ENCODE results near the gene KREMEN2.

KREMEN2 gene

DNA sequence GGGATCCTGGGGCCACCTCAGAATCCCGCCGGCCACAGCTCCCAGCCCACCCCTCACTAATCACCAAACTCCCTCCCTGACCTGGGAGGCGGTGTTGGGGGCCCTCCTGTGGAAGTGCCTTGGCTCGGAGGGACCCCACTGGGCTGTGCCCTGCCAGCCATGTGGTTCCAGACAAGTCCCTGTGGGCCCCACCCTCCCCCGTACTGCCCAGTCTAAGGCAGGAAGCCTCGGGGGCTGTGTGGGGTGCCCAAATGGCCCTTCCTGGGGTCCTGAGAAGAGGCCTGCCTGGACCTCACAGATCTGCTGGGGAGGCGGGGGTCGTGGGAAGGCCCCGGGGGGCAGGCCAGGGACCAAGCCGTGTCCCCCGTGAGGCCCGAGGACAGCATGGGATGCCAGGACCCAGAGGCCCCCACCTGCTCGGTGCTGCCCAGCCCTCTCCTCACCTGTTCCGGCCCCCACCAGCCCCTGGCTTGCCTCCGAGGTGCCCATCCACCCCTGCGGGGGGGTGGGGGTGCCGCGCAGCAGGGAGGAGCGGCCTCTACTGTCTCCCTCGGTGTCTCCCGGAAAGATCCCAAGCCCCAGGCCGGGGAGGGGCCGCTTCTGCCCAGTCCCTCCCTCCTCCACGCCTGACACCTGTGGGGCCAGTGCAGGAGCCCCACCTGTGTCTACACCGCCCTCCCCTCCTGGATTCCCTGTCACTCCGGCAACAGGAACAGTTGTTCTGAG lies 9.3 kb upstream of the KREMEN2 start:
- Histone ChIP-seq H3K4me3 (ENCODE audit: insufficient read depth, low read depth, low read length) (no peak overlapping the region), H3K4me1 (ENCODE audit: control insufficient read depth, insufficient read depth, low read length) (peaks cover 4% of the 10 kb centered on the region), H3K27ac (ENCODE audit: insufficient read depth, low read depth, low read length, poor library complexity, severe bottlenecking) (no peak overlapping the region), H3K36me3 (ENCODE audit: control insufficient read depth, insufficient read depth, low read length) (no peaks in the 10 kb centered on the region), H3K9me3 (ENCODE audit: control insufficient read depth, low read length) (no peaks in the 10 kb centered on the region), H3K27me3 (ENCODE audit: control insufficient read depth, insufficient read depth, low read length, poor library complexity, severe bottlenecking) (no peaks in the 10 kb centered on the region)
- 87 to 89% methylated on average over 26 of the region's 26 CpGs for WGBS, 2 experiments

- H3K9me3 ChIP-seq (ENCODE audit: control insufficient read depth, low read length) = no peaks in the 10 kb centered on the region
- no peak overlapping the region for H3K27ac ChIP-seq (ENCODE audit: insufficient read depth, low read depth, low read length, poor library complexity, severe bottlenecking)
- H3K27me3 ChIP-seq (ENCODE audit: control insufficient read depth, insufficient read depth, low read length, poor library complexity, severe bottlenecking) = no peaks in the 10 kb centered on the region
- no peaks in the 10 kb centered on the region for H3K36me3 ChIP-seq (ENCODE audit: control insufficient read depth, insufficient read depth, low read length)
- no peak overlapping the region for H3K4me3 ChIP-seq (ENCODE audit: insufficient read depth, low read depth, low read length)
- 81% methylated on average over 10 of the region's 10 CpGs for WGBS, 2 experiments
- peaks cover 4% of the 10 kb centered on the region for H3K4me1 ChIP-seq (ENCODE audit: control insufficient read depth, insufficient read depth, low read length)
Observed at GRCh38 chr16:2955438-2955778, 8.7 kb upstream of the KREMEN2 start.

GRCh38 chr16:2955779-2956578 lies 8.1 kb upstream of the KREMEN2 start:
- Histone ChIP-seq H3K36me3 (ENCODE audit: control insufficient read depth, insufficient read depth, low read length) (no peaks in the 10 kb centered on the region), H3K4me1 (ENCODE audit: control insufficient read depth, insufficient read depth, low read length) (peaks cover 4% of the 10 kb centered on the region), H3K27me3 (ENCODE audit: control insufficient read depth, insufficient read depth, low read length, poor library complexity, severe bottlenecking) (no peaks in the 10 kb centered on the region), H3K27ac (ENCODE audit: insufficient read depth, low read depth, low read length, poor library complexity, severe bottlenecking) (no peak overlapping the region), H3K4me3 (ENCODE audit: insufficient read depth, low read depth, low read length) (no peak overlapping the region), H3K9me3 (ENCODE audit: control insufficient read depth, low read length) (no peaks in the 10 kb centered on the region)
- WGBS, 2 experiments = 72 to 73% methylated on average over 21 of the region's 21 CpGs

GRCh38 chr16:2956579-2956956 lies 7.5 kb upstream of the KREMEN2 start:
- WGBS, 2 experiments = 83 to 86% methylated on average over 11 of the region's 11 CpGs
- Histone ChIP-seq H3K4me1 (ENCODE audit: control insufficient read depth, insufficient read depth, low read length) (peaks cover 4% of the 10 kb centered on the region), H3K9me3 (ENCODE audit: control insufficient read depth, low read length) (no peaks in the 10 kb centered on the region), H3K27me3 (ENCODE audit: control insufficient read depth, insufficient read depth, low read length, poor library complexity, severe bottlenecking) (no peaks in the 10 kb centered on the region), H3K27ac (ENCODE audit: insufficient read depth, low read depth, low read length, poor library complexity, severe bottlenecking) (no peak overlapping the region), H3K4me3 (ENCODE audit: insufficient read depth, low read depth, low read length) (no peak overlapping the region), H3K36me3 (ENCODE audit: control insufficient read depth, insufficient read depth, low read length) (no peaks in the 10 kb centered on the region)

DNA sequence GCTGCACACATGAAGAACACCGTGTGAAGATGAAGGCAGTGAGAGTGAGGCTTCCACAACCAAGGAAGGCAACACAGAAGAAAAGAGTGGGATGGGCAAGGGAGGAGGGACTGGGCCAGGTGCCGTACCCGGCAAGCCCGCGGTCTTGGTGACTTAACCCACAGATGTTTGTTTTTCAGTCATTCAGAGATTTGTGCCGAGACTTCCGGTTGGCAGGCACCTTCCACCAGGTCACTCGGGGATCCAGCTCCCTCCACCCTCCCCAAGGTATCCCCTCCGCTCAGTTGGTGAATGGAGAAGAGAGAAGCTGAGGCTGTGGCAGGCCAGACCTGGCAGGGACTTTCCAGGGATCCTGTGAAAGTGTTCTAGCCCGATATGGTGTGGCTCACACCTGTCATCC lies 4.9 kb upstream of the KREMEN2 start:
- H3K27ac ChIP-seq (ENCODE audit: insufficient read depth, low read depth, low read length, poor library complexity, severe bottlenecking) = no peak overlapping the region
- peaks cover 11% of the 10 kb centered on the region for H3K4me1 ChIP-seq (ENCODE audit: control insufficient read depth, insufficient read depth, low read length)
- 82 to 86% methylated on average over 10 of the region's 10 CpGs for WGBS, 2 experiments
- no peak overlapping the region for H3K4me3 ChIP-seq (ENCODE audit: insufficient read depth, low read depth, low read length)
- peaks cover 23% of the 10 kb centered on the region for H3K27me3 ChIP-seq (ENCODE audit: control insufficient read depth, insufficient read depth, low read length, poor library complexity, severe bottlenecking)
- H3K9me3 ChIP-seq (ENCODE audit: control insufficient read depth, low read length) = no peaks in the 10 kb centered on the region
- H3K36me3 ChIP-seq (ENCODE audit: control insufficient read depth, insufficient read depth, low read length) = no peaks in the 10 kb centered on the region

- 84 to 86% methylated on average over 17 of the region's 17 CpGs for WGBS, 2 experiments
- H3K9me3 ChIP-seq (ENCODE audit: control insufficient read depth, low read length) = no peaks in the 10 kb centered on the region
- H3K4me1 ChIP-seq (ENCODE audit: control insufficient read depth, insufficient read depth, low read length) = peaks cover 7% of the 10 kb centered on the region
- peaks cover 32% of the 10 kb centered on the region for H3K27me3 ChIP-seq (ENCODE audit: control insufficient read depth, insufficient read depth, low read length, poor library complexity, severe bottlenecking)
- no peaks in the 10 kb centered on the region for H3K36me3 ChIP-seq (ENCODE audit: control insufficient read depth, insufficient read depth, low read length)
- H3K27ac ChIP-seq (ENCODE audit: insufficient read depth, low read depth, low read length, poor library complexity, severe bottlenecking) = no peak overlapping the region
- H3K4me3 ChIP-seq (ENCODE audit: insufficient read depth, low read depth, low read length) = no peak overlapping the region
Observed at GRCh38 chr16:2960183-2961010, 3.7 kb upstream of the KREMEN2 start.

DNA sequence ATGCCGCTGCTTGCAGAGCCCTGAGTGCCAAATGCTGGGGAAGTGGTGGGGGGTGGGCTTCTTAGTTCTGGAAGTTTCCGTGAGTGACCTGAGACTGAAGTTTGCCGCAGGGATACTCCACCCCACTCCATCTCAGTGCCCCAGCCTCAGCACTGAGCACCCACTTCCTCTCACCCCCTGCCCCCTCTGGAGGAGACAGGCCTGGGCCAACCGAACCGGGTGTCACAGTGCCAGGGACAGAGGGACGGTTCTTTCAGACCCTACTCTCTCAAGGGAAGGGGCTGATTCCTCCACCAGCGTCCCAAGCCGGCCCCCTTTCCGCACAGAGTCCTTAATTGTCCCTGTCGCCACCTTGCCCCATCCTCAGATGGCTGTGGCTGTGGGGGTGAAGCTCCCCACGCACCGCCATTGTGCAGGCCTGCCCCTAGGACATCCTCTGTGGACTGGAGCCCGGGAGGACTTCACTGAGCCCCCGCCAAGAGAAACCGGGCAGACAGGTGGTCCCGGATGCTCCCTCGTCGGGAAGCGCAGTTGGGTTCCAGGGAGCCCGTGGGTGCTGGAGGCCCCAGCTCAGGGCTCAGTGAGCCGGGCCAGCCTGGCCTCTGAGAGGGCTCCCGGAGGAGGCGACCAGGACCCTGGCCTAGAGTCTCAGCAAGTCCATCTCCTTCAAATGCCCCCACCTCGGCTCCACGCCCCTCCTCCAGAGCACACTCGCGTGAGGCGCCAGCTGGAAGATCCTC lies 1.6 kb upstream of the KREMEN2 start:
- H3K27me3 ChIP-seq (ENCODE audit: control insufficient read depth, insufficient read depth, low read length, poor library complexity, severe bottlenecking) = peaks cover 46% of the 10 kb centered on the region

DNA sequence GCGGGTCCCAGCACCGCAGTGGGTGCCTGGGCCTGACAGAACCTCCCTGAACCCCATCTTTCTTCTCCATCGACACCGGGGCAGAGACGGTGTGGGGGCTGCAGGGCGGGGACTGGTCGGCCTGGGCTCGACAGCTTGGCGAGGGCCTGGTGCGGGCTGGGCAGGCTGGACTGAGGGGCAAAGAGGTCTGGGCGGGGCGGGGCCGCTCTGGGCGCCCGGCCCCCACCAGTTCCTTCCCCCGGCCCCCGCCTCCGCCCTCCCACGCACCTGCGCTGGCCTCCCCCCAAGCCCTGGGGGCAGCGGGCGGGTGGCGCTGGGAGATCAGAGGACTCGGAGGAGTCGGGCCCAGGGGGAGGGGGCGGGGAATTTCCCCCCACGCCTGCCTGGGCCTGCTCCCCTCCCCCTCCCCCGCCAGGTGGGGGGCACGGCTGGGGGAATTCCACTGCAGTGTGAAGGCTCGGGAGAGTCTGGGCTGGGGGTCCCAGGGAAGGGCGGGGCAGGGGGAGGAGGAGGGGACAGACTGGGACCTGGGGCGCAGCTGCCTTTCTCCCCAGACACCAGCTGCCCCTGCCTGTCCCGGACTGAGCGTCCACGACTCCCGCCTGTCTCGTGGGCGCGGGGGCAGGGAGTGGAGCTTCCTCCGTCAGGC lies 877 bp upstream of the KREMEN2 start:
- H3K27ac ChIP-seq (ENCODE audit: insufficient read depth, low read depth, low read length, poor library complexity, severe bottlenecking) = no peak overlapping the region
- H3K4me3 ChIP-seq (ENCODE audit: insufficient read depth, low read depth, low read length) = peak overlapping the region; percentile 40
- 4% methylated on average over 32 to 40 of the region's 40 CpGs for WGBS, 2 experiments
- no peaks in the 10 kb centered on the region for H3K9me3 ChIP-seq (ENCODE audit: control insufficient read depth, low read length)
- peaks cover 8% of the 10 kb centered on the region for H3K4me1 ChIP-seq (ENCODE audit: control insufficient read depth, insufficient read depth, low read length)
- no peaks in the 10 kb centered on the region for H3K36me3 ChIP-seq (ENCODE audit: control insufficient read depth, insufficient read depth, low read length)
- peaks cover 53% of the 10 kb centered on the region for H3K27me3 ChIP-seq (ENCODE audit: control insufficient read depth, insufficient read depth, low read length, poor library complexity, severe bottlenecking)

More for the DNA sequence above, 1.6 kb upstream of the KREMEN2 start:
- Histone ChIP-seq H3K36me3 (ENCODE audit: control insufficient read depth, insufficient read depth, low read length) (no peaks in the 10 kb centered on the region), H3K4me1 (ENCODE audit: control insufficient read depth, insufficient read depth, low read length) (peaks cover 7% of the 10 kb centered on the region), H3K27ac (ENCODE audit: insufficient read depth, low read depth, low read length, poor library complexity, severe bottlenecking) (no peak overlapping the region), H3K4me3 (ENCODE audit: insufficient read depth, low read depth, low read length) (peak overlapping the region; percentile 40), H3K9me3 (ENCODE audit: control insufficient read depth, low read length) (no peaks in the 10 kb centered on the region)
- 64 to 66% methylated on average over 28 of the region's 28 CpGs for WGBS, 2 experiments

DNA sequence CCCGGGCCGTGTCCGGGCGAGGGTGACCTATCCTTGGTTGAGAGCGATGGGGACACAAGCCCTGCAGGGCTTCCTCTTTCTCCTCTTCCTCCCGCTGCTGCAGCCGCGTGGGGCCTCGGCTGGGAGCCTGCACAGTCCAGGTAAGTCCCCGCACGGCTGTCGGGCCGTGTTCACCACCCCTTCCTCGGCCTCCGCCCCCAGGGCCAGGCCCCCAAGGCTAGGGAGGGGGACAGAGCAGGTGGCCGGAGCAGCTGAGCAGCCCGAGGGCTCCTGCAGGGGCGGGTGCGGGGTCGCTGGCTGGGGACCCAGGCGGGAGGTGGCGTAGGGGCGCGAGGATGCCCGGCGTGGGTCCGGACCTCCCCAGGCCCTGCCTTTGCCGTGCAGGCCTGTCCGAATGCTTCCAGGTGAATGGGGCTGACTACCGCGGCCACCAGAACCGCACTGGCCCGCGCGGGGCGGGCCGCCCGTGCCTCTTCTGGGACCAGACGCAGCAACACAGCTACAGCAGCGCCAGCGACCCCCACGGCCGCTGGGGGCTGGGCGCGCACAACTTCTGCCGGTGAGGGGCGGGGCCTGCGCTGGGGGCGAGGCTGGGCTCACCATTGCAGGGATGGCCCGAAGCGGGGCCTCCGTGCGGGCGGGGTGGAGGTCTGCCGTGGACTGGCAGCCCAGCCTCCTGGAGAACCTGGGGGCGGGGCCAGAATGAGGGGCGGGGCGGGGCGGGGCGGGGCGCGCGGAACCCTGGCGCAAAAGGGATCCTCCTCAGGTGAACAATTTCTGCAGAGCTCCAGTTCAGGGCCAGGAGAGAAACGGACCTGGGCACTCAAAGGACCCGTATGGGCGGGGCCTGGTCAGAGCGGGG lies 631 bp downstream of the KREMEN2 start:
- Histone ChIP-seq H3K27me3 (ENCODE audit: control insufficient read depth, insufficient read depth, low read length, poor library complexity, severe bottlenecking) (peaks cover 58% of the 10 kb centered on the region), H3K4me1 (ENCODE audit: control insufficient read depth, insufficient read depth, low read length) (peaks cover 13% of the 10 kb centered on the region), H3K9me3 (ENCODE audit: control insufficient read depth, low read length) (no peaks in the 10 kb centered on the region), H3K36me3 (ENCODE audit: control insufficient read depth, insufficient read depth, low read length) (no peaks in the 10 kb centered on the region), H3K4me3 (ENCODE audit: insufficient read depth, low read depth, low read length) (peak overlapping the region; percentile 40), H3K27ac (ENCODE audit: insufficient read depth, low read depth, low read length, poor library complexity, severe bottlenecking) (no peak overlapping the region)
- WGBS, 2 experiments = 0 to 1% methylated on average over 68 of the region's 68 CpGs
